Glomerular endothelial cell (primary cell): ENCODE results near the gene CYP19A1. TPM values are rescaled to one million over a fixed set of nuclear protein-coding genes. Genes with fewer than 3 reads are reported as not detected.

Source experiments
- DNase-seq: peaks from one replicate; pipeline ENCODE4 v3.0.0-alpha.2; 2011; ENCODE audit warnings: low read depth, low spot score; ENCODE audit errors: extremely low read depth
- total RNA-seq: library from RNA; depleted of rRNA; stranded (reverse); fragments of >200 nt; gene quantifications from 2 replicates; pipeline ENCODE4 v1.2.3, GENCODE V29; 2015

The CYP19A1 gene
- total RNA-seq = not detected in 2 replicates

- DNase-seq = no peak
These were observed at the start of gene CYP19A1 for GRCh38 chr15:51338496-51338895. CYP19A1 (minus strand) TSS chr15:51338596; CDS start chr15:51242912, 95,684 bp downstream.

GRCh38 chr15:51387699-51388041 lies 49.3 kb upstream of the CYP19A1 start:
- no peak for DNase-seq

- no peak for DNase-seq
These were observed 48.7 kb upstream of the CYP19A1 start for GRCh38 chr15:51386960-51387698.

- no peak for DNase-seq
These were observed 48.1 kb upstream of the CYP19A1 start for GRCh38 chr15:51386486-51386885.

- DNase-seq = no peak
These were observed 47.6 kb upstream of the CYP19A1 start for GRCh38 chr15:51386029-51386428.

GRCh38 chr15:51382787-51383186 lies 44.4 kb upstream of the CYP19A1 start:
- DNase-seq = no peak

- DNase-seq = no peak
These were observed 42.8 kb upstream of the CYP19A1 start for GRCh38 chr15:51380999-51381806.

- no peak for DNase-seq
These were observed 41.0 kb upstream of the CYP19A1 start for GRCh38 chr15:51379390-51379789.

GRCh38 chr15:51378406-51378805 lies 40.0 kb upstream of the CYP19A1 start:
- DNase-seq = no peak

GRCh38 chr15:51377038-51377786 lies 38.8 kb upstream of the CYP19A1 start:
- DNase-seq = no peak

GRCh38 chr15:51375966-51376640 lies 37.7 kb upstream of the CYP19A1 start:
- DNase-seq = no peak

- DNase-seq = no peak
These were observed 35.7 kb upstream of the CYP19A1 start for GRCh38 chr15:51374131-51374530.

GRCh38 chr15:51371266-51371665 lies 32.9 kb upstream of the CYP19A1 start:
- no peak for DNase-seq

GRCh38 chr15:51369451-51369761 lies 31.0 kb upstream of the CYP19A1 start:
- no peak for DNase-seq

GRCh38 chr15:51368751-51369450 lies 30.5 kb upstream of the CYP19A1 start:
- DNase-seq = no peak

GRCh38 chr15:51368307-51368706 lies 29.9 kb upstream of the CYP19A1 start:
- DNase-seq = no peak

GRCh38 chr15:51367322-51367976 lies 29.1 kb upstream of the CYP19A1 start:
- DNase-seq = no peak

- DNase-seq = no peak
These were observed 28.5 kb upstream of the CYP19A1 start for GRCh38 chr15:51366920-51367319.

- DNase-seq = no peak
These were observed 27.7 kb upstream of the CYP19A1 start for GRCh38 chr15:51366071-51366470.

GRCh38 chr15:51365417-51365816 lies 27.0 kb upstream of the CYP19A1 start:
- DNase-seq = no peak
